HepG2 (cell line): Measurements from ENCODE around the gene MAB21L4. TPM values are rescaled to one million over a fixed set of nuclear protein-coding genes. Genes with fewer than 3 reads are reported as not detected.

ENCODE experiments used
- ATAC-seq: fragments of 200-7000 bp; cut with Tn5 transposase; 3 replicates; pipeline ENCODE4 v1.9.1; 2020; ENCODE audit warnings: mild to moderate bottlenecking, moderate library complexity
- BruUV-seq: library from RNA; stranded (reverse); fragments of 400-500 nt; replicated peaks from 2 replicates; lab custom pipeline; 2021; lab: Mats Ljungman, UMichigan
- CTCF ChIA-PET: fragments of 300-600 bp; formaldehyde crosslinking; extraction: SDS; loops from one replicate; lab custom pipeline; 2021; ENCODE audit warnings: low total read pairs, inconsistent platforms, low intra/inter-chr PET ratio; lab: Yijun Ruan, JAX
- POLR2A ChIA-PET: fragments of 350-600 bp; sonication (Branson Sonifier 250); formaldehyde crosslinking; loops from one replicate; lab custom pipeline; 2020; ENCODE audit warnings: antibody characterized with exemption, inconsistent platforms; lab: Yijun Ruan, JAX
- DNase-seq: peaks from one replicate; pipeline ENCODE4 v3.0.0-alpha.2; 2015; ENCODE audit warnings: low spot score
- FAIRE-seq: peaks from 3 replicates; lab custom pipeline; 2011; peaks lifted over from hg19 to GRCh38; lab: Jason Lieb, UNC
- H2AFZ ChIP-seq: one replicate; pipeline ENCODE4 v1.6.1; 2011; ENCODE audit warnings: low read length, inconsistent platforms
- H3K27ac ChIP-seq: fragments of 300-600 bp; 3 replicates; pipeline ENCODE4 v1.8.0; 2011; ENCODE audit warnings: mixed run types, mild to moderate bottlenecking, mixed read lengths, low read length, inconsistent platforms; ENCODE audit not compliant: insufficient read depth; ENCODE audit errors: extremely low read length
- H3K27me3 ChIP-seq, 2 experiments: fragments of 200-600 bp in 1 of 2; 2 replicates in 1 of 2; 3 replicates in 1 of 2; pipeline versions ENCODE4 v1.6.0 to v1.8.0; 2011; ENCODE audit warnings: low read length in 2 of 2, mild to moderate bottlenecking in 2 of 2, moderate library complexity in 2 of 2, inconsistent platforms in 1 of 2; ENCODE audit not compliant: insufficient read depth in 2 of 2, control insufficient read depth in 1 of 2
- H3K36me3 ChIP-seq, 2 experiments: fragments of 200-600 bp in 1 of 2; replicated peaks in 1 of 2; 2 replicates in 1 of 2; 3 replicates in 1 of 2; pipeline versions ENCODE4 v1.5.1 to v1.8.0; 2011; ENCODE audit warnings: low read length in 2 of 2, inconsistent platforms in 1 of 2; ENCODE audit not compliant: insufficient read depth in 2 of 2, control insufficient read depth in 1 of 2
- H3K4me1 ChIP-seq: 2 replicates; pipeline ENCODE4 v1.5.1; 2012; ENCODE audit warnings: low read length, inconsistent platforms; ENCODE audit not compliant: insufficient read depth
- H3K4me2 ChIP-seq: 2 replicates; pipeline ENCODE4 v1.6.0; 2011; ENCODE audit warnings: low read depth, low read length, inconsistent platforms
- H3K4me3 ChIP-seq, 3 experiments: fragments of 200-600 bp in 1 of 3; sonication (generic), shearing (Covaris generic) in 1 of 3; replicated peaks in 1 of 3; 2 replicates each; pipeline ENCODE4 v1.5.1; 2011 to 2016; ENCODE audit warnings: low read length in 3 of 3, inconsistent platforms in 2 of 3, low read depth in 2 of 3, mild to moderate bottlenecking in 2 of 3, control low read depth in 1 of 3, mixed read lengths in 1 of 3; ENCODE audit not compliant: insufficient read depth in 1 of 3
- H3K79me2 ChIP-seq: one replicate; pipeline ENCODE4 v1.6.1; 2011; ENCODE audit warnings: low read length, inconsistent platforms; ENCODE audit not compliant: insufficient read depth
- H3K9ac ChIP-seq: 2 replicates; pipeline ENCODE4 v1.6.0; 2011; ENCODE audit warnings: mild to moderate bottlenecking, low read depth, low read length, inconsistent platforms; ENCODE audit not compliant: insufficient read depth
- H3K9me3 ChIP-seq: 2 replicates; pipeline ENCODE4 v1.5.1; 2012; ENCODE audit warnings: mild to moderate bottlenecking, low read length
- H4K20me1 ChIP-seq: 2 replicates; pipeline ENCODE4 v1.6.0; 2011; ENCODE audit warnings: inconsistent platforms, mild to moderate bottlenecking, low read length, moderate library complexity; ENCODE audit not compliant: insufficient read depth
- EZH2 ChIP-seq: conservative IDR thresholded peaks from 2 replicates; pipeline ENCODE4 v1.6.1; 2012; ENCODE audit warnings: mild to moderate bottlenecking, low read depth, low read length, moderate library complexity
- KDM3A ChIP-seq: IDR thresholded peaks from 2 replicates; pipeline ENCODE4 v1.6.1; 2018; ENCODE audit warnings: low read depth, missing compliant biosample characterization
- SIN3A ChIP-seq: IDR thresholded peaks from 2 replicates; pipeline ENCODE4 v1.6.1; 2011; ENCODE audit warnings: low read depth, mild to moderate bottlenecking, control low read depth, low read length, borderline replicate concordance
- SMAD3 ChIP-seq: sonication (generic); formaldehyde crosslinking; IDR thresholded peaks from 2 replicates; pipeline ENCODE4 v1.4.0; 2020; ENCODE audit warnings: missing genetic modification reagents
- ZSCAN31 ChIP-seq: sonication (generic); formaldehyde crosslinking; IDR thresholded peaks from 2 replicates; pipeline ENCODE4 v1.5.0; 2020; ENCODE audit warnings: low read depth, mild to moderate bottlenecking, missing genetic modification reagents
- WGBS: methylation state at CpG from one replicate; pipeline ENCODE4 v1.1.6; 2017; ENCODE audit warnings: low lambda C conversion rate; 5-methylcytosine and 5-hydroxymethylcytosine counted together
- in situ Hi-C: cut with HindIII; loops from 2 replicates; pipeline ENCODE4 v1.10.0; 2017; ENCODE audit warnings: low pct_unique_long_range_greater_than_20kb; ENCODE audit not compliant: extremely low pct_ligation_motif_present
- intact Hi-C: fragments of 100-400 bp; cut with micrococcal nuclease; formaldehyde crosslinking; loops from one replicate; pipeline ENCODE4 v1.10.0; 2022; ENCODE audit not compliant: unreplicated experiment
- polyA plus RNA-seq, 8 experiments: library from polyadenylated mRNA; depleted of rRNA in 3 of 8; stranded (reverse) in 7 of 8; unstranded in 1 of 8; fragments of >200 nt; fragmentation: Illumina TruSeq in 4 of 8; extraction: Trizol in 4 of 8; gene quantifications; 2 replicates each; pipeline versions ENCODE4 v1.2.1 to v1.2.3, GENCODE V29; 2011 to 2016; ENCODE audit warnings: low read depth in 4 of 8, missing spikeins in 1 of 8, mixed read lengths in 1 of 8; ENCODE audit not compliant: insufficient read depth in 1 of 8
- total RNA-seq, 5 experiments: library from RNA; depleted of rRNA; stranded (reverse); fragments of >200 nt; fragmentation: Illumina TruSeq; extraction: Trizol; gene quantifications; 2 replicates each; pipeline ENCODE4 v1.2.3, GENCODE V29; 2016; ENCODE audit warnings: low read depth in 1 of 5
- TF ChIP-seq, protein P1 (sequence below): sonication (generic); formaldehyde crosslinking; IDR thresholded peaks from 2 replicates; pipeline ENCODE4 v1.8.0; 2022; ENCODE audit warnings: mild to moderate bottlenecking, missing genetic modification reagents
- TF ChIP-seq, protein P2 (sequence below): sonication (generic); formaldehyde crosslinking; IDR thresholded peaks from 2 replicates; pipeline ENCODE4 v1.4.0; 2020; ENCODE audit warnings: mild to moderate bottlenecking, missing genetic modification reagents
- TF ChIP-seq, protein P3 (sequence below): sonication (generic); formaldehyde crosslinking; IDR thresholded peaks from 2 replicates; pipeline ENCODE4 v1.4.0; 2020; ENCODE audit warnings: mild to moderate bottlenecking, missing genetic modification reagents

MAB21L4 gene
- total and polyA plus RNA-seq, 2 of the 13 experiments (the other 11 are each of a cell fraction or from before 2014, with no cell fraction given): 3.0 to 14.0 TPM

DNA sequence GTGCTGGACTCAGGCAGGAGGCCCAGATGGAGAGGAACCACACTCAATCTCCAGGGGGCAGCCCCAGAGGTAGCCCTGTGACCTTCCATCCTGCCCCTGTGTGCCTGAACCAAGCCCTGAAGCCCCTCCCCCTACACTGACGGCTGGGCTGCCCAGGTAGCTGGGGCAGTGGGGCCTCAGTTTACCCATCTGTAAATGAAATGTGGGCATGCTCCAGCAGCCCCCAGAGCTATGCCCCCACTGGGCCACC lies 26.0 kb upstream of the MAB21L4 start (continued):
- TF ChIP-seq, protein P1, sequence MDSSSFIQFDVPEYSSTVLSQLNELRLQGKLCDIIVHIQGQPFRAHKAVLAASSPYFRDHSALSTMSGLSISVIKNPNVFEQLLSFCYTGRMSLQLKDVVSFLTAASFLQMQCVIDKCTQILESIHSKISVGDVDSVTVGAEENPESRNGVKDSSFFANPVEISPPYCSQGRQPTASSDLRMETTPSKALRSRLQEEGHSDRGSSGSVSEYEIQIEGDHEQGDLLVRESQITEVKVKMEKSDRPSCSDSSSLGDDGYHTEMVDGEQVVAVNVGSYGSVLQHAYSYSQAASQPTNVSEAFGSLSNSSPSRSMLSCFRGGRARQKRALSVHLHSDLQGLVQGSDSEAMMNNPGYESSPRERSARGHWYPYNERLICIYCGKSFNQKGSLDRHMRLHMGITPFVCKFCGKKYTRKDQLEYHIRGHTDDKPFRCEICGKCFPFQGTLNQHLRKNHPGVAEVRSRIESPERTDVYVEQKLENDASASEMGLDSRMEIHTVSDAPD: no peak
- TF ChIP-seq SMAD3 (CRISPR knock-in tag) (no peak), SIN3A (no peak), ZSCAN31 (no peak)
- TF ChIP-seq, protein P2, sequence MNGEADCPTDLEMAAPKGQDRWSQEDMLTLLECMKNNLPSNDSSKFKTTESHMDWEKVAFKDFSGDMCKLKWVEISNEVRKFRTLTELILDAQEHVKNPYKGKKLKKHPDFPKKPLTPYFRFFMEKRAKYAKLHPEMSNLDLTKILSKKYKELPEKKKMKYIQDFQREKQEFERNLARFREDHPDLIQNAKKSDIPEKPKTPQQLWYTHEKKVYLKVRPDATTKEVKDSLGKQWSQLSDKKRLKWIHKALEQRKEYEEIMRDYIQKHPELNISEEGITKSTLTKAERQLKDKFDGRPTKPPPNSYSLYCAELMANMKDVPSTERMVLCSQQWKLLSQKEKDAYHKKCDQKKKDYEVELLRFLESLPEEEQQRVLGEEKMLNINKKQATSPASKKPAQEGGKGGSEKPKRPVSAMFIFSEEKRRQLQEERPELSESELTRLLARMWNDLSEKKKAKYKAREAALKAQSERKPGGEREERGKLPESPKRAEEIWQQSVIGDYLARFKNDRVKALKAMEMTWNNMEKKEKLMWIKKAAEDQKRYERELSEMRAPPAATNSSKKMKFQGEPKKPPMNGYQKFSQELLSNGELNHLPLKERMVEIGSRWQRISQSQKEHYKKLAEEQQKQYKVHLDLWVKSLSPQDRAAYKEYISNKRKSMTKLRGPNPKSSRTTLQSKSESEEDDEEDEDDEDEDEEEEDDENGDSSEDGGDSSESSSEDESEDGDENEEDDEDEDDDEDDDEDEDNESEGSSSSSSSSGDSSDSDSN: no peak
- TF ChIP-seq, protein P3, sequence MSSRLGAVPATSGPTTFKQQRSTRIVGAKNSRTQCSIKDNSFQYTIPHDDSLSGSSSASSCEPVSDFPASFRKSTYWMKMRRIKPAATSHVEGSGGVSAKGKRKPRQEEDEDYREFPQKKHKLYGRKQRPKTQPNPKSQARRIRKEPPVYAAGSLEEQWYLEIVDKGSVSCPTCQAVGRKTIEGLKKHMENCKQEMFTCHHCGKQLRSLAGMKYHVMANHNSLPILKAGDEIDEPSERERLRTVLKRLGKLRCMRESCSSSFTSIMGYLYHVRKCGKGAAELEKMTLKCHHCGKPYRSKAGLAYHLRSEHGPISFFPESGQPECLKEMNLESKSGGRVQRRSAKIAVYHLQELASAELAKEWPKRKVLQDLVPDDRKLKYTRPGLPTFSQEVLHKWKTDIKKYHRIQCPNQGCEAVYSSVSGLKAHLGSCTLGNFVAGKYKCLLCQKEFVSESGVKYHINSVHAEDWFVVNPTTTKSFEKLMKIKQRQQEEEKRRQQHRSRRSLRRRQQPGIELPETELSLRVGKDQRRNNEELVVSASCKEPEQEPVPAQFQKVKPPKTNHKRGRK (CRISPR knock-in tag): no peak
- TF ChIP-seq, all 625 proteins: peak for 0

DNA sequence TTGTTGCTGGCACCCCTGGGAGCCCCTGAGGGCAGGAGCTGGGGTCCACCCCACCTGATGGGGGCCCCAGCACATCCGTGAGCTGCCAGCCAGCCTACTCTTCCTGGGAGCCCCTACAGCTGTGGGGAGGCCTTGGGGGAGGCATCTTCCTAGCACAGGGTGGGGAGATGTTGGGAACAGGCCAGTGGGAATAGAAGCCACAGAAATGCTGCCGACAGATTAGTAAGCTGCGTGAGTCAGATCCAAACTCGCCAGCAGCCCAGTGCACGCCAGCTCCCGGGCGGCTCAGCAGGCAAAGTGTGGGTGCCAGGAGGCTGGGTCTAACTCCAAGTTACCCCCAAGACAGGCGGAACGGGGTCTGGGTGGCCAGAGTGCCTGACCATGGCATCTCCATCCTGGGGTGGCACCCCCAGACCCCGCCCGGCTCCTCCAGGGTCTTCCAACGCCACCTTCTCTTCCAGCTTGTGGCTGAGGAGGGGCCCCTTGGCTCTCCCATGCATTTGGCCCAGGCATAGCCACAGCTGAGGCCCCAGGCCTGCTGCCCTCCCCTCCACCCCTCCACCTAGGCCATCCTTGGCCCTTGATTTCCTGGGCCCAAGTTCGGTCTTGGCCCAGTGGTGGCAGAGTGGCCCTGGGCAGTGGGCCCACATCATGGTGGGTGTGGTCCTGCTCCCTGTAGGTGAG lies 25.5 kb upstream of the MAB21L4 start:
- CTCF ChIA-PET: no interaction called here
- WGBS: 35% methylated on average over 9 of the region's 13 CpGs
- ATAC-seq (no peak), DNase-seq (no peak), FAIRE-seq (no peak)
- Histone ChIP-seq H3K4me3 (no peak overlapping the region), H3K9ac (no peak overlapping the region), H3K36me3 (no peaks in the 10 kb centered on the region), H4K20me1 (no peaks in the 10 kb centered on the region), H3K9me3 (no peaks in the 10 kb centered on the region), H3K27ac (no peak overlapping the region), H2AFZ (no peak overlapping the region), H3K4me1 (peaks cover 16% of the 10 kb centered on the region), H3K79me2 (no peaks in the 10 kb centered on the region), H3K4me2 (no peak overlapping the region), H3K27me3 (peaks cover 16 to 72% of the 10 kb centered on the region in 2 experiments; a peak in 3 of 5 replicates)
- TF ChIP-seq KDM3A: no peak
- TF ChIP-seq EZH2: no peak
- BruUV-seq: no TSS peak
- POLR2A ChIA-PET: no interaction called here
- in situ Hi-C loops: no loop called here
- intact Hi-C loops: no loop called here
